ENCODE measurements around the gene CTAG1B. TPM values are rescaled to one million over a fixed set of nuclear protein-coding genes. Genes with fewer than 3 reads are reported as not detected.
"Not testable (repeated sequence)": the region's sequence is repeated elsewhere in the genome, so short reads cannot be mapped to it uniquely, and the experiment has no call there.

Gene CTAG1B
- polyA plus RNA-seq, 10 donors, result not detected

GRCh38 chrX:154628960-154629359, 9.9 kb upstream of the CTAG1B start:
- DNase-seq, result not testable (repeated sequence)

GRCh38 chrX:154620767-154621414, 1.8 kb upstream of the CTAG1B start:
- DNase-seq, result not testable (repeated sequence)

- DNase-seq, result not testable (repeated sequence)
These were observed 5.5 kb downstream of the CTAG1B start for GRCh38 chrX:154613586-154613985.

GRCh38 chrX:154611146-154611545, 7.9 kb downstream of the CTAG1B start:
- DNase-seq, result not testable (repeated sequence)

GRCh38 chrX:154608823-154609222, 10.3 kb downstream of the CTAG1B start:
- not testable (repeated sequence) for DNase-seq

- not testable (repeated sequence) for DNase-seq
These were observed 11.1 kb downstream of the CTAG1B start for GRCh38 chrX:154607976-154608375.

GRCh38 chrX:154607370-154607769, 11.7 kb downstream of the CTAG1B start:
- no peak for DNase-seq

- DNase-seq, result no peak
These were observed 13.5 kb downstream of the CTAG1B start for GRCh38 chrX:154605566-154605965.

- peak in 2 of 3 donors; percentile 18 to 37 for DNase-seq
These were observed 15.3 kb downstream of the CTAG1B start for GRCh38 chrX:154603438-154604430.

- no peak for DNase-seq
These were observed 16.2 kb downstream of the CTAG1B start for GRCh38 chrX:154602766-154603437.

- no peak for DNase-seq
These were observed 16.9 kb downstream of the CTAG1B start for GRCh38 chrX:154602226-154602625.

GRCh38 chrX:154600759-154601374, 18.2 kb downstream of the CTAG1B start:
- no peak for DNase-seq

- no peak for DNase-seq
These were observed 19.6 kb downstream of the CTAG1B start for GRCh38 chrX:154599531-154599930.

GRCh38 chrX:154598656-154599055, 20.4 kb downstream of the CTAG1B start:
- no peak for DNase-seq

GRCh38 chrX:154597221-154597620, 21.9 kb downstream of the CTAG1B start:
- no peak for DNase-seq

GRCh38 chrX:154596290-154596929, 22.7 kb downstream of the CTAG1B start:
- peak in 2 of 3 donors; percentile 6 to 75 for DNase-seq

GRCh38 chrX:154595559-154596249, 23.4 kb downstream of the CTAG1B start:
- no peak for DNase-seq

GRCh38 chrX:154594491-154594890, 24.6 kb downstream of the CTAG1B start:
- no peak for DNase-seq

GRCh38 chrX:154593201-154593600, 25.9 kb downstream of the CTAG1B start:
- no peak for DNase-seq

- DNase-seq, result no peak
These were observed 26.6 kb downstream of the CTAG1B start for GRCh38 chrX:154592505-154592904.

- DNase-seq, result not testable (repeated sequence)
These were observed 28.7 kb downstream of the CTAG1B start for GRCh38 chrX:154590415-154590814.
